Adrenal gland (tissue), 5 donors: ENCODE measurements around the gene KIF1A.

Experiments used
- POLR2A ChIP-seq, 2 donors: fragments of 450-650 bp; IDR thresholded peaks; one replicate each; pipeline ENCODE4 v1.6.1; 2017; ENCODE audit warnings: antibody characterized with exemption in 2 of 2, mild to moderate bottlenecking in 2 of 2, moderate library complexity in 1 of 2
- TF ChIP-seq, protein P1 (sequence below), 6 experiments: fragments of 450-650 bp in 4 of 6; fragments of 200-600 bp in 2 of 6; sonication (generic) in 1 of 6; IDR thresholded peaks; 1 replicate in 5 of 6; 2 replicates in 1 of 6; pipeline versions ENCODE4 v1.5.1 to v1.8.0; 2016 to 2021; ENCODE audit warnings: antibody characterized with exemption in 6 of 6, mild to moderate bottlenecking in 2 of 6, moderate library complexity in 1 of 6
- donor health status: DM: no; HTN: no; CAD: no.

DNA sequence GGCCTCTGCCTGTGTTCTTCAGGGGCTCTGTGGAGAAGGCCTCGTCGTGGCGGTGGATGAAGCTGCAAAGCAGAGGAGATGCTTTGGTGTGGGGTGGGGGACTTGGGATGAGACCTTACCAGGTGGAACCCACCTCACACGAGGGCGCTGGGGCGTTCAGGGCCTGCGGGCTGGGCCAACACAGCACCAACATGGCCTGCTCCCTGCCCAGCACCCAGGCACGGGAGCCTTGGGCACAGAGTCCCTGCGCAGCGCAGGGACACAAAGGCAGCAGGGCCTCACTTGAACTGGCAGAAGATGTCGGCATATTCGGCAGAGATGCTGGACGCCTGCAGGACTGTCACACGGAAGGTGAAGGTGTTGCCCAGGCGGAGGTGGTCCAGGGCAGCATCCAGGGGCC lies 74.6 kb downstream of the KIF1A start:
- no peak for TF ChIP-seq POLR2A (IDR thresholded peaks at IDR 0.05)
- TF ChIP-seq, protein P1, sequence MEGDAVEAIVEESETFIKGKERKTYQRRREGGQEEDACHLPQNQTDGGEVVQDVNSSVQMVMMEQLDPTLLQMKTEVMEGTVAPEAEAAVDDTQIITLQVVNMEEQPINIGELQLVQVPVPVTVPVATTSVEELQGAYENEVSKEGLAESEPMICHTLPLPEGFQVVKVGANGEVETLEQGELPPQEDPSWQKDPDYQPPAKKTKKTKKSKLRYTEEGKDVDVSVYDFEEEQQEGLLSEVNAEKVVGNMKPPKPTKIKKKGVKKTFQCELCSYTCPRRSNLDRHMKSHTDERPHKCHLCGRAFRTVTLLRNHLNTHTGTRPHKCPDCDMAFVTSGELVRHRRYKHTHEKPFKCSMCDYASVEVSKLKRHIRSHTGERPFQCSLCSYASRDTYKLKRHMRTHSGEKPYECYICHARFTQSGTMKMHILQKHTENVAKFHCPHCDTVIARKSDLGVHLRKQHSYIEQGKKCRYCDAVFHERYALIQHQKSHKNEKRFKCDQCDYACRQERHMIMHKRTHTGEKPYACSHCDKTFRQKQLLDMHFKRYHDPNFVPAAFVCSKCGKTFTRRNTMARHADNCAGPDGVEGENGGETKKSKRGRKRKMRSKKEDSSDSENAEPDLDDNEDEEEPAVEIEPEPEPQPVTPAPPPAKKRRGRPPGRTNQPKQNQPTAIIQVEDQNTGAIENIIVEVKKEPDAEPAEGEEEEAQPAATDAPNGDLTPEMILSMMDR (IDR thresholded peaks at IDR 0.05) = no peak
